ENCODE results near the gene CDH22.

DNA sequence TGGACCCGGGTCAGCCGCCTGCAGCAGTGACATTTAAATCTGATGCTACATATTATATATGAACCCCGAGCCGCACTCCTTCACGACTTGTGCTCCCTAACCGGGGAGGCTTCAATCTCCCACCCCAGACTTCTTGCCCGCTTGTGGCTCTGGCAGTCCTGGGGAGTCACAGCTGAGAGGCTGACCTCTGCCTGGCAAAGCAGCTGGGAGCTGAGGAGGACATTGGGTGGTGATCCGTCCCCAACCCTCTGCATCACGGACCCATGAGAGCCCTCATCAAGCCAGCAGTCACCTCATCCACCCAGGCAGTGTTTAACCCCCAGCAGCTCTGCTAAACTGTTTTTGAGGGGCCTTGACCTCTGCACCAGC, 33.7 kb upstream of the CDH22 start:
- no peak for TF ChIP-seq POLR2AphosphoS5 (IDR thresholded peaks at IDR 0.05; ENCODE audit: insufficient read depth in 1 of 2, low read depth in 1 of 2)
- TF ChIP-seq, protein P1, sequence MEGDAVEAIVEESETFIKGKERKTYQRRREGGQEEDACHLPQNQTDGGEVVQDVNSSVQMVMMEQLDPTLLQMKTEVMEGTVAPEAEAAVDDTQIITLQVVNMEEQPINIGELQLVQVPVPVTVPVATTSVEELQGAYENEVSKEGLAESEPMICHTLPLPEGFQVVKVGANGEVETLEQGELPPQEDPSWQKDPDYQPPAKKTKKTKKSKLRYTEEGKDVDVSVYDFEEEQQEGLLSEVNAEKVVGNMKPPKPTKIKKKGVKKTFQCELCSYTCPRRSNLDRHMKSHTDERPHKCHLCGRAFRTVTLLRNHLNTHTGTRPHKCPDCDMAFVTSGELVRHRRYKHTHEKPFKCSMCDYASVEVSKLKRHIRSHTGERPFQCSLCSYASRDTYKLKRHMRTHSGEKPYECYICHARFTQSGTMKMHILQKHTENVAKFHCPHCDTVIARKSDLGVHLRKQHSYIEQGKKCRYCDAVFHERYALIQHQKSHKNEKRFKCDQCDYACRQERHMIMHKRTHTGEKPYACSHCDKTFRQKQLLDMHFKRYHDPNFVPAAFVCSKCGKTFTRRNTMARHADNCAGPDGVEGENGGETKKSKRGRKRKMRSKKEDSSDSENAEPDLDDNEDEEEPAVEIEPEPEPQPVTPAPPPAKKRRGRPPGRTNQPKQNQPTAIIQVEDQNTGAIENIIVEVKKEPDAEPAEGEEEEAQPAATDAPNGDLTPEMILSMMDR (IDR thresholded peaks at IDR 0.05), result no peak
